Stimulated activated CD8-positive, alpha-beta memory T cell treated with anti-CD3 and anti-CD28 coated beads, Interleukin-7, amount 100 ng/mL, for 48 hours (primary cell): ENCODE results near the gene ENO2.

ENCODE experiments used
- DNase-seq, 2 donors: peaks; one replicate each; pipeline ENCODE4 v3.0.0-alpha.2; 2020; ENCODE audit warnings: low read depth in 1 of 2; ENCODE audit errors: extremely low read depth in 1 of 2

ENO2 gene

GRCh38 chr12:6946920-6947374, 32.6 kb downstream of the ENO2 start:
- no peak for DNase-seq

GRCh38 chr12:6947615-6948014, 33.2 kb downstream of the ENO2 start:
- DNase-seq, result no peak

GRCh38 chr12:6948873-6949594, 34.7 kb downstream of the ENO2 start:
- no peak for DNase-seq

- DNase-seq, result no peak
Observed at GRCh38 chr12:6950401-6950801, 36.0 kb downstream of the ENO2 start.

GRCh38 chr12:6950811-6951540, 36.6 kb downstream of the ENO2 start, which contains the start of gene PTPN6:
Gene PTPN6 (plus strand): TSS chr12:6951356. CDS start chr12:6951513, 157 bp downstream.
- DNase-seq, result no peak

- no peak for DNase-seq
Observed at GRCh38 chr12:6951551-6952120, 37.3 kb downstream of the ENO2 start.

GRCh38 chr12:6952121-6952862, 37.9 kb downstream of the ENO2 start:
- DNase-seq, result no peak

- no peak for DNase-seq
Observed at GRCh38 chr12:6952863-6953441, 38.6 kb downstream of the ENO2 start.

GRCh38 chr12:6953442-6954315, 39.3 kb downstream of the ENO2 start:
- DNase-seq, result peak; percentile 82 to 85

- no peak for DNase-seq
Observed at GRCh38 chr12:6954316-6955107, 40.1 kb downstream of the ENO2 start.

GRCh38 chr12:6955108-6956020, 41.0 kb downstream of the ENO2 start:
- DNase-seq, result no peak

GRCh38 chr12:6956021-6956727, 41.8 kb downstream of the ENO2 start:
- no peak for DNase-seq

- DNase-seq, result no peak
Observed at GRCh38 chr12:6957151-6957701, 42.8 kb downstream of the ENO2 start.

GRCh38 chr12:6957741-6958608, 43.6 kb downstream of the ENO2 start:
- DNase-seq, result no peak

- no peak for DNase-seq
Observed at GRCh38 chr12:6958609-6959057, 44.3 kb downstream of the ENO2 start.
